ENCODE results near the gene ADAMTS12.

Gene ADAMTS12

GRCh38 chr5:33756491-33756890 lies 135.3 kb downstream of the ADAMTS12 start:
- no peak for DNase-seq (ENCODE audit: low spot score)
- H3K9me3 ChIP-seq (replicated peaks in 1 of 2; ENCODE audit: control insufficient read depth in 2 of 2, insufficient read depth in 1 of 2, low read depth in 1 of 2, low read length in 2 of 2) = no peaks in the 10 kb centered on the region
- no peak overlapping the region for H4K8ac ChIP-seq (ENCODE audit: low read depth, low read length)
- H3K4me1 ChIP-seq (ENCODE audit: control insufficient read depth in 2 of 2, insufficient read depth in 1 of 2, low read depth in 1 of 2, low read length in 2 of 2) = peaks cover 5 to 8% of the 10 kb centered on the region in 2 donors
- no peak overlapping the region for H3K4me2 ChIP-seq (ENCODE audit: insufficient read depth, low read length, poor library complexity, severe bottlenecking)
- H2BK5ac ChIP-seq (ENCODE audit: low read length) = no peak overlapping the region
- H3K27ac ChIP-seq (replicated peaks; ENCODE audit: low read length) = no peak overlapping the region
- no peak overlapping the region for H3K23ac ChIP-seq (ENCODE audit: low read depth, low read length, poor library complexity)
- no peak overlapping the region for H3K14ac ChIP-seq (ENCODE audit: low read length)
- H4K91ac ChIP-seq (ENCODE audit: low read depth, low read length, poor library complexity) = no peak overlapping the region
- no peak overlapping the region for H2BK15ac ChIP-seq (ENCODE audit: low read length)
- H2AK5ac ChIP-seq (ENCODE audit: low read depth, low read length) = no peak overlapping the region
- no peak overlapping the region for H2BK120ac ChIP-seq (ENCODE audit: low read depth, low read length)
- H3K9ac ChIP-seq (ENCODE audit: low read depth, low read length, poor library complexity) = no peak overlapping the region
- H3K4ac ChIP-seq (ENCODE audit: low read length) = no peak overlapping the region
- H3K18ac ChIP-seq (ENCODE audit: low read length) = no peak overlapping the region
- no CpG with 5 or more reads among the region's 2 CpGs for WGBS, 2 donors (ENCODE audit: extremely low coverage in 2 of 2, insufficient read length in 2 of 2, insufficient replicate concordance in 1 of 2)
- no peak overlapping the region for H2BK12ac ChIP-seq (ENCODE audit: low read length)
- H3K36me3 ChIP-seq (replicated peaks in 1 of 2; ENCODE audit: control insufficient read depth in 2 of 2, insufficient read depth in 2 of 2, low read length in 2 of 2) = no peaks in the 10 kb centered on the region
- H3K79me1 ChIP-seq (ENCODE audit: low read depth, low read length) = peaks cover 3% of the 10 kb centered on the region
- no peak overlapping the region for H3K4me3 ChIP-seq (ENCODE audit: low read length in 2 of 2)
- H2AFZ ChIP-seq (ENCODE audit: low read length) = no peak overlapping the region
- no peaks in the 10 kb centered on the region for H3K27me3 ChIP-seq (ENCODE audit: control insufficient read depth in 3 of 3, insufficient read depth in 3 of 3, low read depth in 1 of 3, low read length in 3 of 3)

GRCh38 chr5:33755231-33755630 lies 136.6 kb downstream of the ADAMTS12 start:
- Histone ChIP-seq H3K9ac (ENCODE audit: low read depth, low read length, poor library complexity) (no peak overlapping the region), H2AK5ac (ENCODE audit: low read depth, low read length) (no peak overlapping the region), H3K36me3 (replicated peaks in 1 of 2; ENCODE audit: control insufficient read depth in 2 of 2, insufficient read depth in 2 of 2, low read length in 2 of 2) (peaks cover 0 to 11% of the 10 kb centered on the region in 2 donors), H3K27ac (replicated peaks; ENCODE audit: low read length) (no peak overlapping the region), H4K8ac (ENCODE audit: low read depth, low read length) (no peak overlapping the region), H3K79me1 (ENCODE audit: low read depth, low read length) (peaks cover 3% of the 10 kb centered on the region), H3K14ac (ENCODE audit: low read length) (no peak overlapping the region), H2AFZ (ENCODE audit: low read length) (no peak overlapping the region), H2BK12ac (ENCODE audit: low read length) (no peak overlapping the region), H3K4me1 (ENCODE audit: control insufficient read depth in 2 of 2, insufficient read depth in 1 of 2, low read depth in 1 of 2, low read length in 2 of 2) (peaks cover 0 to 3% of the 10 kb centered on the region in 2 donors), H3K4ac (ENCODE audit: low read length) (no peak overlapping the region), H3K4me2 (ENCODE audit: insufficient read depth, low read length, poor library complexity, severe bottlenecking) (no peak overlapping the region), H2BK120ac (ENCODE audit: low read depth, low read length) (no peak overlapping the region), H3K9me3 (replicated peaks in 1 of 2; ENCODE audit: control insufficient read depth in 2 of 2, insufficient read depth in 1 of 2, low read depth in 1 of 2, low read length in 2 of 2) (no peaks in the 10 kb centered on the region), H3K23ac (ENCODE audit: low read depth, low read length, poor library complexity) (no peak overlapping the region), H4K91ac (ENCODE audit: low read depth, low read length, poor library complexity) (no peak overlapping the region), H3K18ac (ENCODE audit: low read length) (no peak overlapping the region), H2BK5ac (ENCODE audit: low read length) (no peak overlapping the region), H3K27me3 (ENCODE audit: control insufficient read depth in 3 of 3, insufficient read depth in 3 of 3, low read depth in 1 of 3, low read length in 3 of 3) (no peaks in the 10 kb centered on the region), H3K4me3 (ENCODE audit: low read length in 2 of 2) (no peak overlapping the region), H2BK15ac (ENCODE audit: low read length) (no peak overlapping the region)
- DNase-seq (ENCODE audit: low spot score) = no peak
- no CpG with 5 or more reads among the region's 1 CpG for WGBS, 2 donors (ENCODE audit: extremely low coverage in 2 of 2, insufficient read length in 2 of 2, insufficient replicate concordance in 1 of 2)

- Histone ChIP-seq H3K79me1 (ENCODE audit: low read depth, low read length) (peaks cover 3% of the 10 kb centered on the region), H4K91ac (ENCODE audit: low read depth, low read length, poor library complexity) (no peak overlapping the region), H3K18ac (ENCODE audit: low read length) (no peak overlapping the region), H3K14ac (ENCODE audit: low read length) (no peak overlapping the region), H3K9ac (ENCODE audit: low read depth, low read length, poor library complexity) (no peak overlapping the region), H2BK15ac (ENCODE audit: low read length) (no peak overlapping the region), H2AFZ (ENCODE audit: low read length) (no peak overlapping the region), H2BK120ac (ENCODE audit: low read depth, low read length) (no peak overlapping the region), H3K4me2 (ENCODE audit: insufficient read depth, low read length, poor library complexity, severe bottlenecking) (no peak overlapping the region), H2BK12ac (ENCODE audit: low read length) (no peak overlapping the region), H4K8ac (ENCODE audit: low read depth, low read length) (no peak overlapping the region), H3K27me3 (ENCODE audit: control insufficient read depth in 3 of 3, insufficient read depth in 3 of 3, low read depth in 1 of 3, low read length in 3 of 3) (no peaks in the 10 kb centered on the region), H3K23ac (ENCODE audit: low read depth, low read length, poor library complexity) (no peak overlapping the region), H3K9me3 (replicated peaks in 1 of 2; ENCODE audit: control insufficient read depth in 2 of 2, insufficient read depth in 1 of 2, low read depth in 1 of 2, low read length in 2 of 2) (no peaks in the 10 kb centered on the region), H2AK5ac (ENCODE audit: low read depth, low read length) (no peak overlapping the region), H3K36me3 (replicated peaks in 1 of 2; ENCODE audit: control insufficient read depth in 2 of 2, insufficient read depth in 2 of 2, low read length in 2 of 2) (peaks cover 0 to 26% of the 10 kb centered on the region in 2 donors), H3K4ac (ENCODE audit: low read length) (no peak overlapping the region), H2BK5ac (ENCODE audit: low read length) (no peak overlapping the region), H3K4me1 (ENCODE audit: control insufficient read depth in 2 of 2, insufficient read depth in 1 of 2, low read depth in 1 of 2, low read length in 2 of 2) (no peaks in the 10 kb centered on the region), H3K4me3 (ENCODE audit: low read length in 2 of 2) (no peak overlapping the region), H3K27ac (replicated peaks; ENCODE audit: low read length) (no peak overlapping the region)
- DNase-seq (ENCODE audit: low spot score) = no peak
- WGBS, 2 donors (ENCODE audit: extremely low coverage in 2 of 2, insufficient read length in 2 of 2, insufficient replicate concordance in 1 of 2) = no CpG with 5 or more reads among the region's 4 CpGs
These were observed 138.1 kb downstream of the ADAMTS12 start for GRCh38 chr5:33753704-33754103.

GRCh38 chr5:33748754-33749153 lies 143.0 kb downstream of the ADAMTS12 start:
- Histone ChIP-seq H3K14ac (ENCODE audit: low read length) (no peak overlapping the region), H2BK120ac (ENCODE audit: low read depth, low read length) (no peak overlapping the region), H3K9ac (ENCODE audit: low read depth, low read length, poor library complexity) (no peak overlapping the region), H4K8ac (ENCODE audit: low read depth, low read length) (no peak overlapping the region), H3K27ac (replicated peaks; ENCODE audit: low read length) (no peak overlapping the region), H3K79me1 (ENCODE audit: low read depth, low read length) (no peaks in the 10 kb centered on the region), H3K4ac (ENCODE audit: low read length) (no peak overlapping the region), H2BK5ac (ENCODE audit: low read length) (no peak overlapping the region), H3K4me2 (ENCODE audit: insufficient read depth, low read length, poor library complexity, severe bottlenecking) (no peak overlapping the region), H3K36me3 (replicated peaks in 1 of 2; ENCODE audit: control insufficient read depth in 2 of 2, insufficient read depth in 2 of 2, low read length in 2 of 2) (peaks cover 0 to 39% of the 10 kb centered on the region in 2 donors), H3K23ac (ENCODE audit: low read depth, low read length, poor library complexity) (no peak overlapping the region), H3K27me3 (ENCODE audit: control insufficient read depth in 3 of 3, insufficient read depth in 3 of 3, low read depth in 1 of 3, low read length in 3 of 3) (no peaks in the 10 kb centered on the region), H3K9me3 (replicated peaks in 1 of 2; ENCODE audit: control insufficient read depth in 2 of 2, insufficient read depth in 1 of 2, low read depth in 1 of 2, low read length in 2 of 2) (no peaks in the 10 kb centered on the region), H4K91ac (ENCODE audit: low read depth, low read length, poor library complexity) (no peak overlapping the region), H2AFZ (ENCODE audit: low read length) (no peak overlapping the region), H2BK15ac (ENCODE audit: low read length) (no peak overlapping the region), H3K4me3 (ENCODE audit: low read length in 2 of 2) (no peak overlapping the region), H3K4me1 (ENCODE audit: control insufficient read depth in 2 of 2, insufficient read depth in 1 of 2, low read depth in 1 of 2, low read length in 2 of 2) (no peaks in the 10 kb centered on the region), H2AK5ac (ENCODE audit: low read depth, low read length) (no peak overlapping the region), H2BK12ac (ENCODE audit: low read length) (no peak overlapping the region), H3K18ac (ENCODE audit: low read length) (no peak overlapping the region)
- DNase-seq (ENCODE audit: low spot score) = no peak
- no CpG with 5 or more reads among the region's 1 CpG for WGBS, 2 donors (ENCODE audit: extremely low coverage in 2 of 2, insufficient read length in 2 of 2, insufficient replicate concordance in 1 of 2)
